ENCODE results near the gene GRK5. TPM values are rescaled to one million over a fixed set of nuclear protein-coding genes. Genes with fewer than 3 reads are reported as not detected.

Gene GRK5
- total RNA-seq, 4 donors from 2014 or later = 11.6 to 38.2 (median 21.4) TPM

- no peak for TF ChIP-seq CTCF (IDR thresholded peaks at IDR 0.05; ENCODE audit: low read depth)
These were observed 60.0 kb downstream of the GRK5 start for GRCh38 chr10:119267384-119267783.

DNA sequence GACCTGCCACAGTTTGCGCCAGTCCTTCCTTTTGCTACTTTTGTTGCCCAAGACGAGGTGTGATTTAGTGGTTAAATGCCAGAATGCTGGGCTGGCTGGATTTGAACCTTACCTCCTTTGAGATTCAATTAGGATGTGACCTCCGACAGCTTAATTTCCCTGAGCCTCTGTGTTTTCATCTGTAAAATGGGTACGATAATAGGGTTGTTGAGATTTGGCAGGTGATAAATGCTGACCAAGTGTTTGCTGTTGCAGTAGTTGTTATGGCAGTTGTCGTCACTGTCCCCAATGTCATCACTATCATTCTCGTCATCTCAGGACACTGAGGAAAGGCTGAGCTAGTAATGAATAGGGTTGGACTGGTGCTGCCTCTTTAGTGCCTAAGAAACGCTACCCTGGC, 61.1 kb downstream of the GRK5 start:
- no peak for TF ChIP-seq CTCF (IDR thresholded peaks at IDR 0.05; ENCODE audit: low read depth)

GRCh38 chr10:119268871-119269506, 61.6 kb downstream of the GRK5 start:
- no peak for TF ChIP-seq CTCF (IDR thresholded peaks at IDR 0.05; ENCODE audit: low read depth)

DNA sequence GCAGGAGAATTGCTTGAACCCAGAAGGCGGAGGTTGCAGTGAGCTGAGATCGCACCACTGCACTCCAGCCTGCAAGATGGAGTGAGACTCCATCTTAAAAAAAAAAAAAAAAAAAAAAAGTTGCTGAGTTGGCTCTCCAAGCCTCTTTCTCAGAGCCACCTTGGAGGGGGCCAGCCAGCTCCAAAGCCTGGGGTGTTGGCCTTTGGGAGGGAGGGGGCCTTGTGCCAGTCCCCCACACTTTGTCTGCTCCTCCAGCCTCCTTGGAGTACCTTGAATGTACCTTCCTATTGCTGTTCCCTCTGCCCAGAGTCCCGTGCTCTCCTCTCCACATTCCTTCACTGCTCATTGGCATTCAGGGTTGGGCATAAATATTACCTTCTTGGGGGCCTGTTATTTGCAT, 62.4 kb downstream of the GRK5 start:
- TF ChIP-seq CTCF (IDR thresholded peaks at IDR 0.05; ENCODE audit: low read depth) = no peak

DNA sequence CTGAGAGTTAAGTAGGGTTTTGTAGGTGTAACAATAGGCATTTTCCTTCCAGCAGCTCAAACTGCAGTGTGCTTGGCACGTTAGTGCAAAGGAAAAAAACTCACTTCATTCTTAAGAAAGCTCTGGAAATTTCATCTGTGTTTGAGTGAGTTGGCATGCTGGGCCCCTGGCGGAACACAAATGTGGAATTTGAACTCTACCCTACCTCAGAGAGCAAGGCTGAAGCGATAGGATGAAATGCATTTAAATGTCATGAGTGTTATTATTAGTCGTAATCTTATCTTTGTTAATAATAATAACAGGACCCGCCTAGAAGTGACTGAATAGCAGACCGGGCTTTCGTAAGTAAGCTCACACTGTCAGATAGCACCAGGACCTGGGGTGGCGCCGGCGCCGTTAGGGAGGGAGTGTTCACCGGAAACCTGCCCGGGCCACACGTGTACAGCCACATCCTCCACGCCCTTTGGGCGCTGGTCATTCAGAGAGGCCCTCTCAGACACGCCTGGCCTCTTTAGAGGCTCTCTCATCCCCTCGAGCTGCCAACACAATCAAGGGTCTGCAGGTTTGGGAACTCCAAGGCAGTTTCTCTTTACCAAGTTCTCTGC, 63.5 kb downstream of the GRK5 start:
- TF ChIP-seq CTCF (IDR thresholded peaks at IDR 0.05; ENCODE audit: low read depth) = no peak

GRCh38 chr10:119272736-119273135, 65.4 kb downstream of the GRK5 start:
- TF ChIP-seq CTCF (IDR thresholded peaks at IDR 0.05; ENCODE audit: low read depth) = no peak

DNA sequence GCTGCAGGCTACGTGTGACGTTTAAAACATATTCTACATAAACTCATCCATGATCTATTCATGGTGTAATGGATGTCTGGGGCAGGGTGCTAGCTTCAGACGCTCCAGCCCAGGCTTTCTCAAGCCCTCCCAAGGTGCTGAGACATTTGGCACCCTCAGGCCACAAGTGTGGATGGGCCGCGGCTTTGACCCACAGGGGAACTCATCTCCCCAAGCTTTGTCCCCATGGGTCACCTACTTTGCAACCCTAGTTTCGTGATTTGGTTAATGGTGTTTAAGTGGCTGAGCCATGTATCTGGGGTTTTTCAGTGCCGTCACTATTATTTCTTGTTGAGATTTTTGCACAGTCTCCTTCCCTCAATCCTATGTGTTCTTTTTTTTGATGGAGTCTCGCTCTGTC, 66.0 kb downstream of the GRK5 start:
- no peak for TF ChIP-seq CTCF (IDR thresholded peaks at IDR 0.05; ENCODE audit: low read depth)
